GM12872 (cell line): Measurements from ENCODE around the gene MMP17.

Experiments used
- CTCF ChIP-seq: IDR thresholded peaks from 3 replicates; pipeline ENCODE4 v1.5.1; 2011; ENCODE audit warnings: low read depth, mild to moderate bottlenecking, low read length, moderate library complexity; ENCODE audit not compliant: insufficient read depth

Gene MMP17

GRCh38 chr12:131801254-131801866, 26.8 kb upstream of the MMP17 start:
- TF ChIP-seq CTCF = no peak

- TF ChIP-seq CTCF = no peak
These were observed 24.2 kb upstream of the MMP17 start for GRCh38 chr12:131803961-131804521.

GRCh38 chr12:131805421-131805820, 22.8 kb upstream of the MMP17 start:
- no peak for TF ChIP-seq CTCF

- no peak for TF ChIP-seq CTCF
These were observed 21.5 kb upstream of the MMP17 start for GRCh38 chr12:131806674-131807073.

GRCh38 chr12:131808744-131809371, 19.3 kb upstream of the MMP17 start:
- TF ChIP-seq CTCF = no peak

GRCh38 chr12:131810726-131811125, 17.5 kb upstream of the MMP17 start:
- TF ChIP-seq CTCF = no peak

- TF ChIP-seq CTCF = no peak
These were observed 13.1 kb upstream of the MMP17 start for GRCh38 chr12:131815131-131815530.
